ENCODE measurements around the gene GPR31.

GPR31 gene

GRCh38 chr6:167165858-167166471, 8.2 kb upstream of the GPR31 start:
- no peak for DNase-seq (ENCODE audit: low spot score)

GRCh38 chr6:167164261-167164660, 6.5 kb upstream of the GPR31 start:
- no peak for DNase-seq (ENCODE audit: low spot score)

- DNase-seq (ENCODE audit: low spot score) = no peak
Measured at GRCh38 chr6:167163476-167164011, 5.8 kb upstream of the GPR31 start.

- no peak for DNase-seq (ENCODE audit: low spot score)
Measured at GRCh38 chr6:167162591-167162990, 4.8 kb upstream of the GPR31 start.

GRCh38 chr6:167161851-167162467, 4.2 kb upstream of the GPR31 start:
- no peak for DNase-seq (ENCODE audit: low spot score)

- no peak for DNase-seq (ENCODE audit: low spot score)
Measured at GRCh38 chr6:167157414-167157813, 366 bp downstream of the GPR31 start.

- no peak for DNase-seq (ENCODE audit: low spot score)
Measured at GRCh38 chr6:167154895-167155294, 2.9 kb downstream of the GPR31 start.

GRCh38 chr6:167154291-167154690, 3.5 kb downstream of the GPR31 start:
- DNase-seq (ENCODE audit: low spot score) = no peak

GRCh38 chr6:167153521-167153959, 4.2 kb downstream of the GPR31 start:
- DNase-seq (ENCODE audit: low spot score) = peak; percentile 35

- DNase-seq (ENCODE audit: low spot score) = no peak
Measured at GRCh38 chr6:167152862-167153261, 4.9 kb downstream of the GPR31 start.

GRCh38 chr6:167151648-167152047, 6.1 kb downstream of the GPR31 start:
- DNase-seq (ENCODE audit: low spot score) = no peak

- DNase-seq (ENCODE audit: low spot score) = peak; percentile 2
Measured at GRCh38 chr6:167150941-167151549, 6.7 kb downstream of the GPR31 start.

GRCh38 chr6:167148997-167149396, 8.8 kb downstream of the GPR31 start:
- DNase-seq (ENCODE audit: low spot score) = no peak

GRCh38 chr6:167148021-167148420, 9.8 kb downstream of the GPR31 start:
- DNase-seq (ENCODE audit: low spot score) = no peak

- no peak for DNase-seq (ENCODE audit: low spot score)
Measured at GRCh38 chr6:167146977-167147376, 10.8 kb downstream of the GPR31 start.

- no peak for DNase-seq (ENCODE audit: low spot score)
Measured at GRCh38 chr6:167146135-167146534, 11.6 kb downstream of the GPR31 start.

GRCh38 chr6:167145461-167145860, 12.3 kb downstream of the GPR31 start:
- DNase-seq (ENCODE audit: low spot score) = no peak

- DNase-seq (ENCODE audit: low spot score) = no peak
Measured at GRCh38 chr6:167143041-167143440, 14.7 kb downstream of the GPR31 start.

GRCh38 chr6:167142433-167142761, 15.4 kb downstream of the GPR31 start:
- no peak for DNase-seq (ENCODE audit: low spot score)

- DNase-seq (ENCODE audit: low spot score) = peak; percentile 47
Measured at GRCh38 chr6:167141667-167142432, 15.9 kb downstream of the GPR31 start.

- no peak for DNase-seq (ENCODE audit: low spot score)
Measured at GRCh38 chr6:167140589-167141474, 16.9 kb downstream of the GPR31 start.

- no peak for DNase-seq (ENCODE audit: low spot score)
Measured at GRCh38 chr6:167139761-167140160, 18.0 kb downstream of the GPR31 start.
